Thyroid gland (tissue), 4 donors: Measurements from ENCODE around the gene NACA2. TPM values are rescaled to one million over a fixed set of nuclear protein-coding genes. Genes with fewer than 3 reads are reported as not detected.
A peak's percentile ranks its signal among the peaks of the same experiment; 100 is the strongest.

Experiments used
- DNase-seq, 2 donors: peaks; one replicate each; pipeline ENCODE4 v3.0.0-alpha.2; 2019
- H3K27ac ChIP-seq, 3 donors: fragments of 200-600 bp; sonication (generic); 1 replicate in 2 of 3; 2 replicates in 1 of 3; pipeline ENCODE4 v1.5.1; 2016 to 2019; ENCODE audit warnings: mild to moderate bottlenecking in 1 of 3, moderate library complexity in 1 of 3
- H3K27me3 ChIP-seq: fragments of 200-600 bp; sonication (generic); one replicate; pipeline ENCODE4 v1.5.1; 2019
- H3K36me3 ChIP-seq, 2 donors: fragments of 200-600 bp; sonication (generic); one replicate each; pipeline ENCODE4 v1.5.1; 2016 to 2019
- H3K4me1 ChIP-seq, 2 donors: fragments of 200-600 bp; sonication (generic); one replicate each; pipeline ENCODE4 v1.5.1; 2017 to 2019
- H3K4me3 ChIP-seq, 3 donors: fragments of 200-600 bp; sonication (generic); replicated peaks in 1 of 3; 1 replicate in 2 of 3; 2 replicates in 1 of 3; pipeline ENCODE4 v1.5.1; 2016; ENCODE audit warnings: mild to moderate bottlenecking in 1 of 3
- H3K9me3 ChIP-seq: fragments of 200-600 bp; sonication (generic); one replicate; pipeline ENCODE4 v1.5.1; 2017
- CTCF ChIP-seq, 6 experiments: fragments of 200-600 bp in 3 of 6; fragments of 450-650 bp in 3 of 6; sonication (generic) in 3 of 6; IDR thresholded peaks; one replicate each; pipeline ENCODE4 v1.5.1; 2016 to 2019; ENCODE audit warnings: antibody characterized with exemption in 6 of 6, mild to moderate bottlenecking in 2 of 6, inconsistent platforms in 1 of 6, moderate library complexity in 1 of 6
- POLR2A ChIP-seq, 2 donors: fragments of 450-650 bp; IDR thresholded peaks; one replicate each; pipeline ENCODE4 v1.6.1; 2017; ENCODE audit warnings: antibody characterized with exemption in 2 of 2, mild to moderate bottlenecking in 2 of 2, moderate library complexity in 1 of 2
- WGBS, 2 donors: methylation state at CpG; one replicate each; pipeline ENCODE4 v1.1.5; 2017; 5-methylcytosine and 5-hydroxymethylcytosine counted together
- intact Hi-C: fragments of 100-400 bp; cut with DNase I; formaldehyde crosslinking; loops from one replicate; pipeline ENCODE4 v1.15.1; 2023
- total RNA-seq, 4 donors: library from RNA; depleted of rRNA; stranded (reverse); fragments of >200 nt; gene quantifications; one replicate each; pipeline ENCODE4 v1.2.3, GENCODE V29; 2016

NACA2 gene
- total RNA-seq, 4 donors from 2014 or later: not detected

- H3K4me3 ChIP-seq: no peak overlapping the region
- no peaks in the 10 kb centered on the region for H3K27me3 ChIP-seq
- H3K36me3 ChIP-seq: no peaks in the 10 kb centered on the region
- TF ChIP-seq POLR2A (IDR thresholded peaks at IDR 0.05): no peak
- TF ChIP-seq CTCF (IDR thresholded peaks at IDR 0.05): no peak
- H3K27ac ChIP-seq: no peak overlapping the region
- intact Hi-C loops: no loop called here
- DNase-seq: no peak
- WGBS, 2 donors: 89 to 96% methylated on average over 3 of the region's 3 CpGs
- no peaks in the 10 kb centered on the region for H3K9me3 ChIP-seq
- H3K4me1 ChIP-seq: no peaks in the 10 kb centered on the region
These were observed 6.6 kb upstream of the NACA2 start for GRCh38 chr17:61597607-61598006.

GRCh38 chr17:61595418-61596186 is 4.6 kb upstream of the NACA2 start:
- H3K27ac ChIP-seq: no peak overlapping the region
- TF ChIP-seq CTCF (IDR thresholded peaks at IDR 0.05) (no peak), POLR2A (IDR thresholded peaks at IDR 0.05) (no peak)
- 58 to 61% methylated on average over 7 of the region's 7 CpGs for WGBS, 2 donors
- no peaks in the 10 kb centered on the region for H3K36me3 ChIP-seq
- intact Hi-C loops: no loop called here
- H3K4me3 ChIP-seq: no peak overlapping the region
- H3K9me3 ChIP-seq: no peaks in the 10 kb centered on the region
- no peaks in the 10 kb centered on the region for H3K4me1 ChIP-seq
- no peak for DNase-seq
- H3K27me3 ChIP-seq: no peaks in the 10 kb centered on the region

- H3K36me3 ChIP-seq: no peaks in the 10 kb centered on the region
- no peak overlapping the region for H3K4me3 ChIP-seq
- no peaks in the 10 kb centered on the region for H3K27me3 ChIP-seq
- H3K4me1 ChIP-seq: no peaks in the 10 kb centered on the region
- no peak for TF ChIP-seq POLR2A (IDR thresholded peaks at IDR 0.05)
- no peak for TF ChIP-seq CTCF (IDR thresholded peaks at IDR 0.05)
- H3K9me3 ChIP-seq: no peaks in the 10 kb centered on the region
- intact Hi-C loops: no loop called here
- DNase-seq: no peak
- H3K27ac ChIP-seq: no peak overlapping the region
- WGBS, 2 donors: 90 to 92% methylated on average over 5 of the region's 5 CpGs
These were observed 3.3 kb upstream of the NACA2 start for GRCh38 chr17:61594294-61594825.

- no peaks in the 10 kb centered on the region for H3K9me3 ChIP-seq
- no peaks in the 10 kb centered on the region for H3K4me1 ChIP-seq
- no peak overlapping the region for H3K27ac ChIP-seq
- no peak overlapping the region for H3K4me3 ChIP-seq
- H3K27me3 ChIP-seq: no peaks in the 10 kb centered on the region
- TF ChIP-seq CTCF (IDR thresholded peaks at IDR 0.05) (no peak), POLR2A (IDR thresholded peaks at IDR 0.05) (no peak)
- intact Hi-C loops: no loop called here
- H3K36me3 ChIP-seq: no peaks in the 10 kb centered on the region
- peak in 1 of 2 donors; percentile 8 for DNase-seq
- WGBS, 2 donors: 36 to 39% methylated on average over 7 of the region's 7 CpGs
These were observed 2.4 kb upstream of the NACA2 start for GRCh38 chr17:61593426-61593825.

GRCh38 chr17:61591930-61592329 is 911 bp upstream of the NACA2 start:
- Histone ChIP-seq H3K27me3 (no peaks in the 10 kb centered on the region), H3K36me3 (no peaks in the 10 kb centered on the region), H3K27ac (no peak overlapping the region), H3K4me1 (no peaks in the 10 kb centered on the region), H3K9me3 (no peaks in the 10 kb centered on the region), H3K4me3 (no peak overlapping the region)
- intact Hi-C loops: no loop called here
- 92 to 93% methylated on average over 8 of the region's 8 CpGs for WGBS, 2 donors
- TF ChIP-seq POLR2A (IDR thresholded peaks at IDR 0.05) (no peak), CTCF (IDR thresholded peaks at IDR 0.05) (no peak)
- no peak for DNase-seq
